ENCODE results near the gene ITPRIP. TPM values are rescaled to one million over a fixed set of nuclear protein-coding genes. Genes with fewer than 3 reads are reported as not detected.

Gene ITPRIP
- total RNA-seq, 1 experiment from 2014 or later, result 22.5 TPM

DNA sequence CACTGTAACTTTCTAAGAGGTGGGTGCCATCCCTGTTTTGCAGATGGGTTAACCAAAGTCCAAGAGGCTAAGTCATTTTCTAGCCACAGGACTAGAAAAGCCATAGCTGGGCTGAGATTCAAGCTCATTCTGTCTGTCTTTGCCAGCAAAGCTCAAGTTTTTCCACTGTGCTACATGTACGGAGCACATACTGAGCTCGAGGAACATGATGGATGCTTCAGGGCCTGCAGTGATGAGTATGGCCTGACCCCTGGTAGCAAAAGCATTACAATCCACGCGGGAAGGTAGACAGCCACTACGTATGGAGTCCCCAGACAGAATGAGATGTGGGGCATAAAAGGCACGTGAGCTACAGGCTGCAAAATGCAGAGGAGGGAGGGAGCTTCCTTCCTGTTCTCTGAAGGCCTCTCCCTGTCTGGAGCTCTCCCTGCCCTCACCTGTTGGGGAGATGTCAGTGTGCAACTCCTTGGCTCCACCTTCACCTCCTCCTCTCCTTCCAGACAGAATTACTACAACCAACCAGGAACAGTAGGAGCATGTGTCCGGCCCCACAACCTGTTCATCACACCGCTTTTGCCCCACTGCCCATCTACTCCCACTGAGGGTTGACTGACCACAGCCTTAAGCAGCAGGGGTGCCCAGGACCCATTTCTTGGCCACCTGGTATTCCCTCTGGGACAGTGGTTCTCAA, 16.4 kb downstream of the ITPRIP start:
- TF ChIP-seq, protein P1, sequence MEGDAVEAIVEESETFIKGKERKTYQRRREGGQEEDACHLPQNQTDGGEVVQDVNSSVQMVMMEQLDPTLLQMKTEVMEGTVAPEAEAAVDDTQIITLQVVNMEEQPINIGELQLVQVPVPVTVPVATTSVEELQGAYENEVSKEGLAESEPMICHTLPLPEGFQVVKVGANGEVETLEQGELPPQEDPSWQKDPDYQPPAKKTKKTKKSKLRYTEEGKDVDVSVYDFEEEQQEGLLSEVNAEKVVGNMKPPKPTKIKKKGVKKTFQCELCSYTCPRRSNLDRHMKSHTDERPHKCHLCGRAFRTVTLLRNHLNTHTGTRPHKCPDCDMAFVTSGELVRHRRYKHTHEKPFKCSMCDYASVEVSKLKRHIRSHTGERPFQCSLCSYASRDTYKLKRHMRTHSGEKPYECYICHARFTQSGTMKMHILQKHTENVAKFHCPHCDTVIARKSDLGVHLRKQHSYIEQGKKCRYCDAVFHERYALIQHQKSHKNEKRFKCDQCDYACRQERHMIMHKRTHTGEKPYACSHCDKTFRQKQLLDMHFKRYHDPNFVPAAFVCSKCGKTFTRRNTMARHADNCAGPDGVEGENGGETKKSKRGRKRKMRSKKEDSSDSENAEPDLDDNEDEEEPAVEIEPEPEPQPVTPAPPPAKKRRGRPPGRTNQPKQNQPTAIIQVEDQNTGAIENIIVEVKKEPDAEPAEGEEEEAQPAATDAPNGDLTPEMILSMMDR (conservative IDR thresholded peaks at IDR 0.05), result no peak
- Mint-ChIP-seq H3K9me3 (no peaks in the 10 kb centered on the region), H3K27me3 (ENCODE audit: low read depth) (no peaks in the 10 kb centered on the region), H3K36me3 (ENCODE audit: insufficient read depth in 1 of 3, low read depth in 3 of 3) (peaks cover 18 to 23% (median 22%) of the 10 kb centered on the region in 3 experiments), H3K4me1 (peaks cover 78 to 80% of the 10 kb centered on the region in 2 experiments), H3K27ac (peak overlapping the region in 2 of 3 experiments; percentile 54 to 88; a peak in 5 of 7 replicates), H3K4me3 (no peak overlapping the region; a peak in 1 of 5 replicates)
- Histone ChIP-seq H3K79me1 (ENCODE audit: insufficient read depth, low read depth, low read length, poor library complexity, severe bottlenecking) (no peaks in the 10 kb centered on the region), H2BK15ac (ENCODE audit: low read depth, low read length) (no peak overlapping the region), H4K5ac (ENCODE audit: insufficient read length, low read depth, low read length) (no peak overlapping the region), H3K23me2 (ENCODE audit: insufficient read length, low read depth, low read length, poor library complexity, severe bottlenecking) (no peaks in the 10 kb centered on the region), H2AFZ (ENCODE audit: low read length) (no peak overlapping the region), H2BK12ac (ENCODE audit: insufficient read length, low read depth, low read length) (no peak overlapping the region), H4K91ac (ENCODE audit: insufficient read length, low read depth, low read length) (no peak overlapping the region), H3K27ac (ENCODE audit: insufficient read length, low read depth, low read length) (no peak overlapping the region), H3T11ph (ENCODE audit: low read length) (no peak overlapping the region), H2BK20ac (ENCODE audit: low read depth, low read length, poor library complexity, severe bottlenecking) (no peak overlapping the region), H3K79me2 (ENCODE audit: insufficient read depth, low read length) (peaks cover 18% of the 10 kb centered on the region; the same call in 1 of the 2 replicates), H3K9me3 (ENCODE audit: control insufficient read depth, low read depth, low read length) (no peaks in the 10 kb centered on the region), H3K9ac (ENCODE audit: extremely low read depth, insufficient read length, low read length) (no peak overlapping the region), H2AK5ac (ENCODE audit: insufficient read length, low read length) (no peak overlapping the region), H3K56ac (ENCODE audit: insufficient read length, low read depth, low read length) (no peak overlapping the region), H3K4ac (ENCODE audit: low read depth, low read length) (no peak overlapping the region), H2BK120ac (ENCODE audit: low read depth, low read length, poor library complexity, severe bottlenecking) (no peak overlapping the region), H4K20me1 (ENCODE audit: control insufficient read depth, insufficient read depth, insufficient read length) (no peaks in the 10 kb centered on the region), H3K4me1 (ENCODE audit: insufficient read depth, low read length) (peaks cover 27% of the 10 kb centered on the region), H3K23ac (ENCODE audit: insufficient read length, low read depth, low read length) (no peak overlapping the region), H3K27me3 (ENCODE audit: insufficient read depth, low read length) (no peaks in the 10 kb centered on the region), H2BK5ac (ENCODE audit: insufficient read length, low read length) (no peak overlapping the region), H3K4me2 (ENCODE audit: insufficient read depth, insufficient read length, low read length) (no peak overlapping the region), H4K8ac (replicated peaks; ENCODE audit: insufficient read length, low read depth, low read length) (no peak overlapping the region), H3K14ac (ENCODE audit: insufficient read depth, low read length) (no peak overlapping the region), H3K18ac (ENCODE audit: insufficient read length, low read depth, low read length) (no peak overlapping the region)
- DNase-seq, result no peak
- no CpG with 5 or more reads among the region's 8 CpGs for WGBS (ENCODE audit: extremely low coverage, insufficient read length, low lambda C conversion rate)
